ENCODE measurements around the gene AKR1C4.

GRCh38 chr10:5146920-5147254 lies 49.8 kb upstream of the AKR1C4 start:
- no peak for TF ChIP-seq CTCF (IDR thresholded peaks at IDR 0.05)
- TF ChIP-seq POLR2A (IDR thresholded peaks at IDR 0.05) = no peak
- no peak for TF ChIP-seq POLR2AphosphoS5 (IDR thresholded peaks at IDR 0.05)
- no peak for TF ChIP-seq EP300 (IDR thresholded peaks at IDR 0.05)
